Transverse colon (tissue), 4 donors: ENCODE measurements around the gene SEMA6C.
A peak's percentile ranks its signal among the peaks of the same experiment; 100 is the strongest.
"Not testable (repeated sequence)": the region's sequence is repeated elsewhere in the genome, so short reads cannot be mapped to it uniquely, and the experiment has no call there.

ENCODE experiments used
- CTCF ChIP-seq, 5 experiments: fragments of 200-600 bp in 3 of 5; fragments of 450-650 bp in 2 of 5; sonication (generic) in 3 of 5; IDR thresholded peaks; 1 replicate in 2 of 5; 2 replicates in 3 of 5; pipeline ENCODE4 v1.5.1; 2016 to 2017; ENCODE audit warnings: antibody characterized with exemption in 5 of 5, inconsistent platforms in 3 of 5, mild to moderate bottlenecking in 2 of 5, moderate library complexity in 1 of 5
- EP300 ChIP-seq: sonication (generic); formaldehyde crosslinking; IDR thresholded peaks from one replicate; pipeline ENCODE4 v1.6.1; 2017; ENCODE audit warnings: antibody characterized with exemption, low read depth
- POLR2A ChIP-seq: fragments of 450-650 bp; IDR thresholded peaks from one replicate; pipeline ENCODE4 v1.6.1; 2016; ENCODE audit warnings: antibody characterized with exemption, mild to moderate bottlenecking, moderate library complexity
- POLR2AphosphoS5 ChIP-seq, 3 donors: sonication (generic); formaldehyde crosslinking; IDR thresholded peaks; one replicate each; pipeline ENCODE4 v1.6.1; 2016; ENCODE audit warnings: antibody characterized with exemption in 3 of 3

GRCh38 chr1:151194894-151195594 lies 48.6 kb upstream of the SEMA6C start:
- not testable (repeated sequence) for TF ChIP-seq CTCF (IDR thresholded peaks at IDR 0.05)
- TF ChIP-seq POLR2A = peak; percentile 41
- TF ChIP-seq POLR2AphosphoS5 (IDR thresholded peaks at IDR 0.05) = peak in 2 of 3 donors; percentile 10 to 80
- TF ChIP-seq EP300 = peak; percentile 75
